Left lung (tissue), 10 donors: ENCODE results near the gene ARTN. TPM values are rescaled to one million over a fixed set of nuclear protein-coding genes. Genes with fewer than 3 reads are reported as not detected.
A peak's percentile ranks its signal among the peaks of the same experiment; 100 is the strongest.

Experiments
- ATAC-seq: fragments of 200-7000 bp; cut with Tn5 transposase; one replicate; pipeline ENCODE4 v1.9.1; 2020; ENCODE audit warnings: moderate library complexity
- DNase-seq, 4 donors: peaks; one replicate each; pipeline ENCODE4 v3.0.0-alpha.2; 2013 to 2020
- H3K27ac ChIP-seq, 2 donors: fragments of 200-600 bp; sonication (generic) in 1 of 2; one replicate each; pipeline versions ENCODE4 v1.5.0 to v1.8.0; 2020 to 2021
- H3K27me3 ChIP-seq, 2 donors: fragments of 200-600 bp; sonication (generic) in 1 of 2; one replicate each; pipeline versions ENCODE4 v1.5.0 to v1.8.0; 2020 to 2021
- H3K36me3 ChIP-seq, 2 donors: fragments of 200-600 bp; sonication (generic) in 1 of 2; one replicate each; pipeline versions ENCODE4 v1.5.0 to v1.8.0; 2020 to 2021
- H3K4me1 ChIP-seq, 2 donors: fragments of 200-600 bp; one replicate each; pipeline ENCODE4 v1.8.0; 2021
- H3K4me3 ChIP-seq, 2 donors: fragments of 200-600 bp; sonication (generic) in 1 of 2; one replicate each; pipeline versions ENCODE4 v1.5.0 to v1.8.0; 2020 to 2021; ENCODE audit warnings: mild to moderate bottlenecking in 1 of 2
- H3K9me3 ChIP-seq, 2 donors: fragments of 200-600 bp; sonication (generic) in 1 of 2; one replicate each; pipeline versions ENCODE4 v1.5.0 to v1.8.0; 2020 to 2021
- CTCF ChIP-seq, 2 donors: fragments of 200-600 bp; sonication (generic) in 1 of 2; IDR thresholded peaks; one replicate each; pipeline versions ENCODE4 v1.5.0 to v1.8.0; 2021; ENCODE audit warnings: antibody characterized with exemption in 2 of 2
- intact Hi-C, 2 donors: fragments of 100-400 bp; cut with DNase I; formaldehyde crosslinking; loops; one replicate each; pipeline versions ENCODE4 v1.11.2 to v1.14.2; 2022
- polyA plus RNA-seq, 6 donors: library from polyadenylated mRNA; unstranded; fragments of 120-200 nt; gene quantifications; one replicate each; pipeline ENCODE4 v1.2.1, GENCODE V29; 2013; ENCODE audit not compliant: insufficient read length in 6 of 6
- total RNA-seq, 2 donors: library from RNA; stranded (reverse); fragmentation: NEBNext Ultra II Directional; extraction: Animal tissue kit (Norgen Biotek cat#: 25700); gene quantifications; one replicate each; pipeline ENCODE4 v1.2.1, GENCODE V29; 2021
- donor health status: DM: no; HTN: yes; CAD: no.
- donor health status: DM: no; HTN: no; CAD: no.

Gene ARTN
- total and polyA plus RNA-seq, 8 donors: 1.8 to 4.2 (median 2.5) TPM

- peaks cover 33 to 74% of the 10 kb centered on the region in 2 donors for H3K4me1 ChIP-seq
- no peaks in the 10 kb centered on the region for H3K27me3 ChIP-seq
- peaks cover 5 to 31% of the 10 kb centered on the region in 2 donors for H3K36me3 ChIP-seq
- ATAC-seq: peak; percentile 38
- peak overlapping the region; percentile 39 to 70 for H3K27ac ChIP-seq
- intact Hi-C loops: no loop called here
- H3K9me3 ChIP-seq: no peaks in the 10 kb centered on the region
- peak in 3 of 4 donors; percentile 56 to 88 (median 68) for DNase-seq
- no peak for TF ChIP-seq CTCF (IDR thresholded peaks at IDR 0.05)
- peak overlapping the region; percentile 43 to 63 for H3K4me3 ChIP-seq
These were observed 46.1 kb downstream of the ARTN start for GRCh38 chr1:43979528-43980254.

GRCh38 chr1:43980255-43981134 lies 46.9 kb downstream of the ARTN start:
- ATAC-seq: peak; percentile 13
- Histone ChIP-seq H3K9me3 (no peaks in the 10 kb centered on the region), H3K36me3 (peaks cover 5 to 36% of the 10 kb centered on the region in 2 donors), H3K4me3 (peak overlapping the region; percentile 43 to 63), H3K27me3 (no peaks in the 10 kb centered on the region), H3K27ac (peak overlapping the region; percentile 17 to 70), H3K4me1 (peaks cover 32 to 71% of the 10 kb centered on the region in 2 donors)
- intact Hi-C loops: no loop called here
- DNase-seq: peak in 1 of 4 donors; percentile 43
- no peak for TF ChIP-seq CTCF (IDR thresholded peaks at IDR 0.05)

GRCh38 chr1:43981135-43981491 lies 47.5 kb downstream of the ARTN start:
- Histone ChIP-seq H3K4me1 (peaks cover 26 to 65% of the 10 kb centered on the region in 2 donors), H3K27ac (no peak overlapping the region), H3K9me3 (no peaks in the 10 kb centered on the region), H3K4me3 (peak overlapping the region in 1 of 2 donors; percentile 63), H3K36me3 (peaks cover 5 to 38% of the 10 kb centered on the region in 2 donors), H3K27me3 (no peaks in the 10 kb centered on the region)
- DNase-seq (peak in 1 of 4 donors; percentile 78), ATAC-seq (no peak)
- intact Hi-C loops: no loop called here
- TF ChIP-seq CTCF (IDR thresholded peaks at IDR 0.05): no peak

GRCh38 chr1:43981636-43982035 lies 48.0 kb downstream of the ARTN start:
- Histone ChIP-seq H3K27me3 (no peaks in the 10 kb centered on the region), H3K36me3 (peaks cover 2 to 33% of the 10 kb centered on the region in 2 donors), H3K9me3 (no peaks in the 10 kb centered on the region), H3K4me3 (no peak overlapping the region), H3K27ac (no peak overlapping the region), H3K4me1 (peaks cover 21 to 60% of the 10 kb centered on the region in 2 donors)
- ATAC-seq (no peak), DNase-seq (peak in 1 of 4 donors; percentile 59)
- intact Hi-C loops: no loop called here
- no peak for TF ChIP-seq CTCF (IDR thresholded peaks at IDR 0.05)

GRCh38 chr1:43982241-43982640 lies 48.6 kb downstream of the ARTN start:
- Histone ChIP-seq H3K27me3 (no peaks in the 10 kb centered on the region), H3K36me3 (peaks cover 0 to 27% of the 10 kb centered on the region in 2 donors), H3K4me1 (peaks cover 15 to 54% of the 10 kb centered on the region in 2 donors), H3K27ac (no peak overlapping the region), H3K9me3 (no peaks in the 10 kb centered on the region), H3K4me3 (no peak overlapping the region)
- intact Hi-C loops: no loop called here
- no peak for TF ChIP-seq CTCF (IDR thresholded peaks at IDR 0.05)
- no peak for DNase-seq
- no peak for ATAC-seq
